CD8-positive, alpha-beta memory T cell (primary cell): ENCODE data around the gene CAMKK1. TPM values are rescaled to one million over a fixed set of nuclear protein-coding genes. Genes with fewer than 3 reads are reported as not detected.
A peak's percentile ranks its signal among the peaks of the same experiment; 100 is the strongest.
"Not testable (repeated sequence)": the region's sequence is repeated elsewhere in the genome, so short reads cannot be mapped to it uniquely, and the experiment has no call there.

ENCODE experiments used
- CTCF ChIA-PET: fragments of 350-600 bp; sonication (Branson Sonifier 250); formaldehyde crosslinking; loops from one replicate; lab custom pipeline; 2021; ENCODE audit warnings: antibody characterized with exemption; lab: Charles Lee
- POLR2A ChIA-PET: fragments of 350-600 bp; sonication (Branson Sonifier 250); formaldehyde crosslinking; loops from one replicate; lab custom pipeline; 2021; ENCODE audit warnings: antibody characterized with exemption; lab: Charles Lee
- DNase-seq, 5 donors: peaks; one replicate each; pipeline versions ENCODE4 v3.0.0 to v3.0.0-alpha.2; 2020 to 2022; ENCODE audit warnings: mixed read lengths in 1 of 5
- H3K27ac ChIP-seq: one replicate; pipeline ENCODE4 v1.7.0; 2013; ENCODE audit warnings: low read depth, mild to moderate bottlenecking, low read length, moderate library complexity
- H3K27me3 ChIP-seq: 2 replicates; pipeline ENCODE4 v1.7.0; 2013; ENCODE audit warnings: low read length, mild to moderate bottlenecking; ENCODE audit not compliant: insufficient read depth, poor library complexity, severe bottlenecking
- H3K36me3 ChIP-seq: 2 replicates; pipeline ENCODE4 v1.7.0; 2013; ENCODE audit warnings: mild to moderate bottlenecking, low read length, moderate library complexity; ENCODE audit not compliant: insufficient read depth
- H3K4me1 ChIP-seq: 2 replicates; pipeline ENCODE4 v1.7.0; 2013; ENCODE audit warnings: mild to moderate bottlenecking, low read length, moderate library complexity; ENCODE audit not compliant: insufficient read depth
- H3K4me3 ChIP-seq: 2 replicates; pipeline ENCODE4 v1.7.0; 2013; ENCODE audit warnings: mild to moderate bottlenecking, low read length
- H3K9me3 ChIP-seq: 2 replicates; pipeline ENCODE4 v1.7.0; 2013; ENCODE audit warnings: mild to moderate bottlenecking, low read length
- H3K27ac Mint-ChIP-seq, 8 donors: one replicate each; pipeline ENCODE4 v1.8.0; 2020 to 2021; ENCODE audit warnings: mixed read lengths in 8 of 8, mild to moderate bottlenecking in 6 of 8, inconsistent platforms in 3 of 8, moderate library complexity in 3 of 8
- H3K27me3 Mint-ChIP-seq, 2 donors: one replicate each; pipeline ENCODE4 v1.8.0; 2020 to 2021; ENCODE audit warnings: mixed read lengths in 2 of 2, mild to moderate bottlenecking in 1 of 2, moderate library complexity in 1 of 2
- H3K36me3 Mint-ChIP-seq, 3 donors: one replicate each; pipeline ENCODE4 v1.8.0; 2020 to 2021; ENCODE audit warnings: mixed read lengths in 3 of 3, inconsistent platforms in 1 of 3, mild to moderate bottlenecking in 1 of 3
- H3K4me1 Mint-ChIP-seq, 3 donors: one replicate each; pipeline ENCODE4 v1.8.0; 2020 to 2021; ENCODE audit warnings: mixed read lengths in 3 of 3, inconsistent platforms in 1 of 3, mild to moderate bottlenecking in 1 of 3
- H3K4me3 Mint-ChIP-seq, 7 donors: one replicate each; pipeline ENCODE4 v1.8.0; 2020 to 2021; ENCODE audit warnings: mixed read lengths in 7 of 7, mild to moderate bottlenecking in 6 of 7, moderate library complexity in 4 of 7, inconsistent platforms in 2 of 7
- H3K9me3 Mint-ChIP-seq, 5 donors: one replicate each; pipeline ENCODE4 v1.8.0; 2020 to 2022; ENCODE audit warnings: mixed read lengths in 5 of 5, mild to moderate bottlenecking in 3 of 5, moderate library complexity in 2 of 5, inconsistent platforms in 1 of 5
- polyA plus RNA-seq: library from polyadenylated mRNA; unstranded; fragments of 300-500 nt; fragmentation: Illumina TruSeq; gene quantifications from one replicate; pipeline ENCODE4 v1.2.3, GENCODE V29; 2021
- total RNA-seq, 2 experiments: library from RNA; stranded (reverse); gene quantifications; one replicate each; pipeline ENCODE4 v1.2.3, GENCODE V29; 2021

CAMKK1 gene
- total and polyA plus RNA-seq, 3 experiments from 2014 or later = 1.1 to 2.7 (median 2.3) TPM

DNA sequence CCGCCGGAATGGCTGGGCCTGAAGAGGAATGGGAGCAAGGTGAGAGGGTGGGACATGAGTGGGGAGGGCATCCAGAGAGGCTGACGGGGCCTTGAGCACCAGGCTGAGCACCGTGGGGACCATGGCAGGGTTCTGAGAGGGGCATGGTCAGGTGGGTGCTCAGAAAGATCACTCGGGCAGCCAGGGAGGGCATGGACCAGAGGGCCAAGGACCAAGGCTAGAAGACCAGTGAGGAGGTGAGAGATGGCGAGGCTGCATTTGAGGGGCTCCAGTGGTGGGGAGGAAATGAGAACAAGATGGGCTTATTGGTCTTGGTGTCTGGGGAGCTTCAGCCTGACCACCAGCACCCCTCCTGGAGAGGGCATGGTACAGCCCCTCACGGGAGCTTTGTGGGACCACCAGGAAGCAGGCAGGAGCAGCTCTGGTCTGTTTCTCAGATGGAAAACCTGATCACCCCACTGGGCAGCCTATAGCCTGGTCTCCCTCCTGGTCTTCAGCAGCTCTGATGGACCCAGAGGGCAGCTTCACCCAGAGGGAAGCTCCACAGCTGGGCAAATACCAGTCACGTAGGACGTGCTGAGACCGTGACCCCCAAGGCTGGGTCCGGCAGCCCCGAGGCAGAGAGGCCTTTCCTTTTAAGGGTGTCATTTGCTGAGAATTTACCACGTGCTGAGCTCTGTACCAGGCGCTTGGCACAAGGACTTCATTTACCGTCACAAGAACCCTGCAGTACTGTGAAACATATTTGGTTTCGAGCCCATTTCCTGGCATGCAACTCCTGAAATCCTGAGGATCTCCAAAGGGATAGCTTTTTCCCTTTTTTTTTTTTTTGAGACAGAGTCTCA is 35.4 kb downstream of the CAMKK1 start:
- Mint-ChIP-seq H3K27ac (no peak overlapping the region), H3K4me3 (no peak overlapping the region), H3K36me3 (peaks cover 0 to 3% (median 0%) of the 10 kb centered on the region in 3 donors), H3K9me3 (no peaks in the 10 kb centered on the region), H3K4me1 (no peaks in the 10 kb centered on the region), H3K27me3 (peaks cover 0 to 4% of the 10 kb centered on the region in 2 donors)
- Histone ChIP-seq H3K36me3 (no peaks in the 10 kb centered on the region), H3K9me3 (no peaks in the 10 kb centered on the region), H3K27ac (no peak overlapping the region), H3K27me3 (no peaks in the 10 kb centered on the region), H3K4me1 (no peaks in the 10 kb centered on the region), H3K4me3 (no peak overlapping the region)
- DNase-seq = no peak
- POLR2A ChIA-PET = no interaction called here
- CTCF ChIA-PET = interaction anchor here (1.0 to 1.6 kb wide), 5 partner anchors 11 to 122 kb away, joined by 3 to 5 read pairs (median 3); partner anchors contain the start of gene NCBP3

DNA sequence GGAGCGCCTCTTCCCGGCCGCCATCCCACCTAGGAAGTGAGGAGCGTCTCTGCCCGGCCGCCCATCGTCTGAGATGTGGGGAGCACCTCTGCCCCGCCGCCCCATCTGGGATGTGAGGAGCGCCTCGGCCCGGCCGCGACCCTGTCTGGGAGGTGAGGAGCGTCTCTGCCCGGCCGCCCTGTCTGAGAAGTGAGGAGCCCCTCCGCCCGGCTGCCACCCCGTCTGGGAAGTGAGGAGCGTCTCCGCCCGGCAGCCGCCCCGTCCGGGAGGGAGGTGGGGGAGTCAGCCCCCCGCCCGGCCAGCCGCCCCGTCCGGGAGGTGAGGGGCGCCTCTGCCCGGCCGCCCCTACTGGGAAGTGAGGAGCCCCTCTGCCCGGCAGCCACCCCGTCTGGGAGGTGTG is 38.6 kb downstream of the CAMKK1 start:
- CTCF ChIA-PET, DNase-seq, H3K4me3 ChIP-seq, H3K27me3 ChIP-seq, H3K4me1 ChIP-seq, H3K27ac ChIP-seq, H3K4me1 Mint-ChIP-seq, H3K9me3 Mint-ChIP-seq, H3K36me3 Mint-ChIP-seq, H3K9me3 ChIP-seq, POLR2A ChIA-PET, H3K36me3 ChIP-seq, H3K4me3 Mint-ChIP-seq, H3K27me3 Mint-ChIP-seq, H3K27ac Mint-ChIP-seq: not testable (repeated sequence)

DNA sequence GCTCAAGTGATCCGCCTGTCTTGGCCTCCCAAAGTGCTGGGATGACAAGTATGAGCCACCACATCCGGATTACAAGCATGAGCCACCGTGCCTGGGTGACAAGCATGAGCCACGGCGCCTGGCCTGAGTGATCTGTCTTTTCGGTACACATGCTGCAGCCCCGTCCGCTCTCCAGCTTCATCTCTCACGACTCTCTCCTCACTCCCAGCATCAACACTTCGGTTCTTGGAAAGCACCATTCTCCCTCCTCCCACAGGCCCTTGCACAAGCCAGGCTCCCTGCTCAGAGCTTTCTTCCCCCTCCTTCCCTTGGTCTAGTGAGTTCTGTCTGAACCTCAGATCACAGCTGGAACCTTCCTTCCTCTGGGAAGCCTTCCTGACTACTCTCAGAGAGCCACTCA is 40.3 kb downstream of the CAMKK1 start:
- Histone ChIP-seq H3K4me1 (no peaks in the 10 kb centered on the region), H3K4me3 (no peak overlapping the region), H3K27me3 (no peaks in the 10 kb centered on the region), H3K9me3 (no peaks in the 10 kb centered on the region), H3K27ac (no peak overlapping the region), H3K36me3 (no peaks in the 10 kb centered on the region)
- no peaks in the 10 kb centered on the region for H3K9me3 Mint-ChIP-seq
- H3K4me3 Mint-ChIP-seq = no peak overlapping the region
- H3K27me3 Mint-ChIP-seq = peaks cover 8 to 9% of the 10 kb centered on the region in 2 donors
- H3K36me3 Mint-ChIP-seq = no peaks in the 10 kb centered on the region
- no peaks in the 10 kb centered on the region for H3K4me1 Mint-ChIP-seq
- H3K27ac Mint-ChIP-seq = no peak overlapping the region
- CTCF ChIA-PET = no interaction called here
- POLR2A ChIA-PET = no interaction called here
- DNase-seq = no peak

DNA sequence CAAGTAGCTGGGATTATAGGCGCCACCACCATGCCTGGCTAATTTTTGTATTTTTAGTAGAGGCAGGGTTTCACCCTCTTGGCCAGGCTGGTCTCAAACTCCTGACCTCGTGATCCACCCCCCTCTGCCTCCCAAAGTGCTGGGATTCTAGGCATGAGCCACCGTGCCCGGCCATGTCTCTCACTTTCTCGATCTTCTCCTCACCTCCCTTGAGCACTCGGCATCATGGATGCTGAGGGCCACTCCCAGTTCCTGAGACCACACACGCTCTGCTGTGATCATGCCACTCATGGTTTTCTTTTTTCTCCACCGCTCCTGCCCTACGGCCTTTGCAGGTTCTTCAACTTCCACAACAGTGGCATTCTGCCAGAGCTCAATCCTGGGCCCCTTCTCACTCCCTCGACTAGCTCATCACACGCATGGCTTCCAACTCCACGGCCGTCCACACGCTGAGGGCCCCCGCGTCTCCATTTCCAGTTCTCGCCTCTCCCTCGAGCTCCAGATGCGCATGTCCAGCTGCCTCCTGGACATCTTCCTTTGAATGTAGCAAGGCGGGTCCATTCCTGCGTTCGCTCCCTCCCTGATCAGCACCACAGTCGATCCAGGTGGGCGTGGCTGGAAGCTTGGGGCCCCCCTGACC is 41.3 kb downstream of the CAMKK1 start:
- ChIA-PET POLR2A (interaction anchor here (0.6 kb wide), 1 partner anchor 292 kb away, joined by 4 read pairs; no protein-coding TSS in a partner anchor), CTCF (no interaction called here)
- Histone ChIP-seq H3K4me1 (peaks cover 2% of the 10 kb centered on the region), H3K27me3 (no peaks in the 10 kb centered on the region), H3K36me3 (no peaks in the 10 kb centered on the region), H3K27ac (no peak overlapping the region), H3K9me3 (no peaks in the 10 kb centered on the region), H3K4me3 (no peak overlapping the region)
- peaks cover 0 to 2% (median 0%) of the 10 kb centered on the region in 3 donors for H3K4me1 Mint-ChIP-seq
- no peak overlapping the region for H3K27ac Mint-ChIP-seq
- no peak for DNase-seq
- peaks cover 9 to 10% of the 10 kb centered on the region in 2 donors for H3K27me3 Mint-ChIP-seq
- no peaks in the 10 kb centered on the region for H3K9me3 Mint-ChIP-seq
- H3K36me3 Mint-ChIP-seq = no peaks in the 10 kb centered on the region
- H3K4me3 Mint-ChIP-seq = peak overlapping the region in 1 of 7 donors; percentile 8

DNA sequence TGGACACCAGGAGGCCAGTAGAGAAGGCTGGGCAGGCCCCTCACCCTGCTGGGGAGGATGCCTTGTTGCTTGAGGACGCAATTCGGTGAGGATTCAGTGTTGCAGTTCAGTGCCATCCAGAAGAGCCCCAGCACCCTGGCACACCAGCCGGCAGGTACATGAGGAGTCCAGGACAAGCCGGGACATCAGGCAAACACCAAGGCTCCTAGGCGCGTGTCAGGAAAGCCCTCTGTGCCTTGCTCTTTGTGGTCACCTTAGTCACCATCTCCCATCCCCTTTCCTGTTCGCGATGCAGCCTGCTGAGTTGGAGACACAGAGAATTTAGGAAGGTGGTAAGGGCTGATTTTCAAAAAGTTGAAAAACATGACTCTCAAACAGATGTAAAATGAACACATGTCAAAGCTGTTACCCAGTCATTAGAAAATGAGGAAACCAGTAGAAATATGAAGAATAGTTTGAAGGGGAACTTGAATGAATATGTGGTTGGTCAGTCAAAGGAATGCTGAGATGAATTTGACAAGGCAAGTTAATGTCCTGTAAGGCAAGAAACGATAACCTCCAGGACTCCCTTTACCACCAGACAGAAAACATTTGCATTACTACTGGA is 44.5 kb downstream of the CAMKK1 start:
- DNase-seq = no peak
- Histone ChIP-seq H3K36me3 (no peaks in the 10 kb centered on the region), H3K27ac (no peak overlapping the region), H3K4me1 (peaks cover 22% of the 10 kb centered on the region), H3K9me3 (no peaks in the 10 kb centered on the region), H3K4me3 (no peak overlapping the region), H3K27me3 (no peaks in the 10 kb centered on the region)
- Mint-ChIP-seq H3K36me3 (peaks cover 0 to 15% (median 4%) of the 10 kb centered on the region in 3 donors), H3K9me3 (no peaks in the 10 kb centered on the region), H3K27ac (no peak overlapping the region), H3K27me3 (peaks cover 9 to 10% of the 10 kb centered on the region in 2 donors), H3K4me1 (peaks cover 15 to 28% (median 19%) of the 10 kb centered on the region in 3 donors), H3K4me3 (peak overlapping the region in 1 of 7 donors; percentile 18)
- ChIA-PET POLR2A (no interaction called here), CTCF (interaction anchor here (6.2 kb wide), 1 partner anchor 110 kb away, joined by 96 read pairs; no protein-coding TSS in a partner anchor)

DNA sequence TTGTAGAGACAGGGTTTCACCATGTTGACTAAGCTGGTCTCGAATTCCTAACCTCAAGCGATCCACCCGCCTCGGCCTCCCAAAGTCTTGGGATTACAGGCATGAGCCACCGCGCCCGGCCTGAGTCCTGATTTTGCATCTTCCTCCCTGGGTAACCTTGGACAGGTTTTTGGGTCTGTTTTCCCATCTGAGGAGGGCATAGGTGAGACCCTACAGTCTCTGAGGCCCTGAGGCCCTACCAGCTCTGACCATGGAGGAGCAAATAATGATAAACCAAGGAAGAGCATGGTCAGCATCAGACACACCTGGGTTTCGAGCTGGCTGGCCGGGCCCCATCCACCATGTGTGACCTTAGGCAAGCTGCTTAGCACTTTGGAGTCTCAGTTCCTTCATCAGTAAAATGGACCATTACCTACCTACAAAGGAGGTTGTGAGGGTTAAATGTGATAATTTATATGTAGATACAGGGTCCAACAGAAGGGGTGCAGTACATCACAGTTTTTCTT is 45.6 kb downstream of the CAMKK1 start:
- CTCF ChIA-PET = interaction anchor here (0.9 to 6.2 kb wide), 11 partner anchors 10 to 211 kb away, joined by 3 to 96 read pairs (median 4); partner anchors contain the start of genes CTNS and SHPK
- Mint-ChIP-seq H3K9me3 (no peaks in the 10 kb centered on the region), H3K27me3 (peaks cover 4 to 10% of the 10 kb centered on the region in 2 donors), H3K27ac (peak overlapping the region in 1 of 8 donors; percentile 43), H3K4me3 (peak overlapping the region in 2 of 7 donors; percentile 68 to 69), H3K4me1 (peaks cover 15 to 37% (median 19%) of the 10 kb centered on the region in 3 donors), H3K36me3 (peaks cover 0 to 26% (median 4%) of the 10 kb centered on the region in 3 donors)
- Histone ChIP-seq H3K27me3 (no peaks in the 10 kb centered on the region), H3K4me3 (no peak overlapping the region), H3K4me1 (peaks cover 22% of the 10 kb centered on the region), H3K9me3 (no peaks in the 10 kb centered on the region), H3K27ac (no peak overlapping the region), H3K36me3 (no peaks in the 10 kb centered on the region)
- POLR2A ChIA-PET = interaction anchor here (0.7 kb wide), 1 partner anchor 329 kb away, joined by 5 read pairs; no protein-coding TSS in a partner anchor
- DNase-seq = no peak

DNA sequence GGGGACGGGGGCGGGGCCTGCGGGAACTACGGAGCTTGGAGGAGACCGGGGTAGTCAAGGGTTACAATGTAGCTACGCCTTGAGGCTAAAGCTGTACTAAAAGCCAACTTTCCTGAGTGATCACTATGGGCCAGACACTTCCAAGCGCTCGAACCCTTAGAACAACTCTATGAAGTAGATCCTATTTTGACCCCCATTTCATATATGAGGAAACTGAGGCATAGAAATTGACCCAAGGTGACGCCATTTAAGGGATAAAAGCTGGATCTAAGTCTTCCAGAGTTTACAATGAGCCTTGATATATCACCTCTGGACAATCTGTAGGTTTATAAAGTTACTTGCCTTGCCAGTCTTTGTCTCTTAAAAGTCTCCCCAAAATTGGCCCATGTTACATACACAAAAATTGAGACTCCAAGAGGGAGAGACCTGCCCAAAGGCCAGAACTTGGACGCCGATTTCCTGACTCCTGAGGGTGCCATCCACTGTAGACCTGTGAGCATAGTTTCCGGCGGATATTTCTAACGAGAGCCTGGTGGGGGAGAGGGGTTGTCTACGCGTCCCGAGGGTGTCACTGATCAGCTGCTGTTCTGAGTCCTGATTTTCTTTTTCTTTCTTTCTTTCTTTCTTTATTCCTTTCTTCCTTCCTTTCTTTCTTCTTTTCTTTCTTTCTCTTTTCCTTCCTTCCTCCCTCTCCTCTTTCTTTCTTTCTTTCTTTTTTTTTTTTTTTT is 46.3 kb downstream of the CAMKK1 start:
- CTCF ChIA-PET = interaction anchor here (0.6 to 6.2 kb wide), 30 partner anchors 9 to 229 kb away, joined by 3 to 96 read pairs (median 4); partner anchors contain the start of genes CTNS, HASPIN and SHPK
- H3K36me3 Mint-ChIP-seq = peaks cover 0 to 31% (median 4%) of the 10 kb centered on the region in 3 donors

More for the DNA sequence above, 46.3 kb downstream of the CAMKK1 start:
- Histone ChIP-seq H3K4me3 (no peak overlapping the region), H3K27me3 (no peaks in the 10 kb centered on the region), H3K4me1 (peaks cover 22% of the 10 kb centered on the region), H3K36me3 (no peaks in the 10 kb centered on the region), H3K9me3 (no peaks in the 10 kb centered on the region), H3K27ac (no peak overlapping the region)
- Mint-ChIP-seq H3K4me1 (peaks cover 15 to 38% (median 19%) of the 10 kb centered on the region in 3 donors), H3K27me3 (peaks cover 0 to 8% of the 10 kb centered on the region in 2 donors), H3K4me3 (peak overlapping the region; percentile 91 to 99 (median 94)), H3K9me3 (no peaks in the 10 kb centered on the region), H3K27ac (peak overlapping the region in 3 of 8 donors; percentile 17 to 92 (median 43))
- POLR2A ChIA-PET = interaction anchor here (0.7 to 2.4 kb wide), 5 partner anchors 22 to 330 kb away, joined by 3 to 10 read pairs (median 4); no protein-coding TSS in a partner anchor
- DNase-seq = no peak
